Measurements from ENCODE around the gene LILRA2. TPM values are rescaled to one million over a fixed set of nuclear protein-coding genes. Genes with fewer than 3 reads are reported as not detected.

LILRA2 gene
- total RNA-seq (2021; fragmentation: NEBNext Ultra II Directional; extraction: Animal tissue kit (Norgen Biotek cat#: 25700)) (not detected in 2 replicates), polyA plus RNA-seq (2011; rRNA removed) (not detected in 2 replicates), polyA minus RNA-seq (2011; rRNA and poly(A)+ RNA removed) (not detected in 2 replicates)
- polyA plus RNA-seq (2011; cell fraction: cytosol; rRNA removed): not detected
- polyA plus RNA-seq (2011; cell fraction: nucleus; rRNA removed): not detected
- not detected in 4 replicates for polyA plus RNA-seq (2012, experiment 1 of 2)
- not detected for polyA plus RNA-seq (2012, experiment 2 of 2)
- polyA plus RNA-seq (2013, experiment 1 of 2): not detected
- polyA plus RNA-seq (2013, experiment 2 of 2): not detected
- not detected for polyA minus RNA-seq (2011; cell fraction: cytosol; rRNA and poly(A)+ RNA removed)
- polyA minus RNA-seq (2011; cell fraction: nucleus; rRNA and poly(A)+ RNA removed): not detected
- long read RNA-seq, experiment 1: 0 reads
- long read RNA-seq, experiment 2: 0 reads

GRCh38 chr19:54573330-54573872, at the start of gene LILRA2:
Gene LILRA2 (plus strand): TSS chr19:54573790. CDS start chr19:54573879, 89 bp downstream.
- CTCF ChIA-PET (ENCODE audit: partially characterized antibody): no interaction called here
- no peak within 1 kb of the TSS for H4K5ac ChIP-seq (ENCODE audit: insufficient read length, low read depth, low read length)
- H4K20me1 ChIP-seq (replicated peaks in 1 of 2; ENCODE audit: control insufficient read depth in 1 of 2, insufficient read depth in 2 of 2, low read length in 2 of 2): no peaks in the 10 kb centered on the region
- no peaks in the 10 kb centered on the region for H3K4me1 ChIP-seq (replicated peaks in 1 of 4; ENCODE audit: control insufficient read depth in 3 of 4, insufficient read depth in 4 of 4, low read length in 3 of 4)
- DNase-seq (ENCODE audit: low read depth in 1 of 2, low spot score in 2 of 2) (no peak), FAIRE-seq (no peak)
- no peak within 1 kb of the TSS for H2BK120ac ChIP-seq (replicated peaks; ENCODE audit: low read depth, low read length)
- H2AFZ ChIP-seq (ENCODE audit: low read length): no peak within 1 kb of the TSS
- H2BK12ac ChIP-seq (ENCODE audit: low read depth, low read length): no peak within 1 kb of the TSS
- POLR2A ChIA-PET (ENCODE audit: partially characterized antibody): no interaction called here
- no peak within 1 kb of the TSS for H4K91ac ChIP-seq (replicated peaks; ENCODE audit: insufficient read length, low read length)
- no peak within 1 kb of the TSS for H2BK5ac ChIP-seq (ENCODE audit: low read depth, low read length)
- H3K4me3 ChIP-seq (ENCODE audit: extremely low read depth in 1 of 4, insufficient read depth in 2 of 4, low read depth in 3 of 4, low read length in 4 of 4): no peak within 1 kb of the TSS
- H4K8ac ChIP-seq (ENCODE audit: extremely low read depth, insufficient read depth, low read length): no peak within 1 kb of the TSS
- no peaks in the 10 kb centered on the region for H3K36me3 ChIP-seq (ENCODE audit: control insufficient read depth in 2 of 4, insufficient read depth in 4 of 4, low read length in 3 of 4)
- no peak within 1 kb of the TSS for H3K56ac ChIP-seq (replicated peaks; ENCODE audit: insufficient read length, low read depth, low read length)
- no peaks in the 10 kb centered on the region for H3K79me2 ChIP-seq (ENCODE audit: control insufficient read depth in 1 of 2, insufficient read depth in 2 of 2, low read length in 2 of 2)
- H2AK5ac ChIP-seq (ENCODE audit: low read depth, low read length): no peak within 1 kb of the TSS
- no peak within 1 kb of the TSS for H3K9ac ChIP-seq (replicated peaks in 1 of 4; ENCODE audit: extremely low read depth in 1 of 4, low read depth in 3 of 4, low read length in 3 of 4)
- H3K23ac ChIP-seq (ENCODE audit: insufficient read length): no peak within 1 kb of the TSS
- WGBS, 2 experiments (ENCODE audit: extremely low coverage in 1 of 2, insufficient coverage in 1 of 2, insufficient read length in 1 of 2, insufficient replicate concordance in 2 of 2, low coverage in 1 of 2, low lambda C conversion rate in 2 of 2, missing lambda C conversion rate in 1 of 2): 66% methylated on average over 10 of the region's 10 CpGs; no CpG with 5 or more reads in 1 of the 2 experiments
- no peak within 1 kb of the TSS for H3K4me2 ChIP-seq (ENCODE audit: insufficient read depth in 1 of 2, low read depth in 2 of 2, low read length in 2 of 2)
- no peak within 1 kb of the TSS for H2BK15ac ChIP-seq (ENCODE audit: low read length)
- H3K27ac ChIP-seq (ENCODE audit: low read depth, low read length): no peak within 1 kb of the TSS
- H3K18ac ChIP-seq (ENCODE audit: extremely low read depth, low read length): no peak within 1 kb of the TSS
- H2BK20ac ChIP-seq (ENCODE audit: low read length): no peak within 1 kb of the TSS
- H3K23me2 ChIP-seq (ENCODE audit: low read depth, low read length): no peaks in the 10 kb centered on the region
- no peaks in the 10 kb centered on the region for H3K27me3 ChIP-seq (replicated peaks in 1 of 4; ENCODE audit: control insufficient read depth in 3 of 4, extremely low read depth in 1 of 4, insufficient read depth in 3 of 4, low read length in 3 of 4)
- H3K14ac ChIP-seq (ENCODE audit: insufficient read length): no peak within 1 kb of the TSS
- H3K4ac ChIP-seq (replicated peaks; ENCODE audit: insufficient read length, low read depth, low read length): no peak within 1 kb of the TSS
- no peaks in the 10 kb centered on the region for H3K79me1 ChIP-seq (ENCODE audit: low read depth, low read length)
- H3K9me3 ChIP-seq (ENCODE audit: insufficient read depth in 2 of 2, low read depth in 1 of 2, low read length in 1 of 2): peaks cover 71 to 89% of the 10 kb centered on the region in 2 experiments
- TF ChIP-seq TCF12 (IDR thresholded peaks at IDR 0.05; ENCODE audit: low read depth, low read length) (no peak), EZH2 (IDR thresholded peaks at IDR 0.05; ENCODE audit: low read depth, low read length, severe bottlenecking) (no peak), SUZ12 (IDR thresholded peaks at IDR 0.05; ENCODE audit: low read length) (no peak), USF2 (IDR thresholded peaks at IDR 0.05; ENCODE audit: low read length) (no peak), BRCA1 (IDR thresholded peaks at IDR 0.05; ENCODE audit: low read depth, low read length) (no peak), RNF2 (IDR thresholded peaks at IDR 0.05; ENCODE audit: borderline replicate concordance, low read depth, low read length, missing control alignments, poor library complexity, severe bottlenecking) (no peak), CHD1 (IDR thresholded peaks at IDR 0.05; ENCODE audit: low read depth, low read length) (no peak), PHF8 (conservative IDR thresholded peaks at IDR 0.05; ENCODE audit: low read depth, low read length) (no peak)

Measured in H1 (cell line).